Epithelial cell of proximal tubule (primary cell): ENCODE measurements around the gene CAPZB. TPM values are rescaled to one million over a fixed set of nuclear protein-coding genes. Genes with fewer than 3 reads are reported as not detected.

Experiments
- DNase-seq: peaks from one replicate; pipeline ENCODE4 v3.0.0-alpha.2; 2011; ENCODE audit warnings: low read depth
- H3K4me3 ChIP-seq: 2 replicates; pipeline ENCODE4 v1.5.1; 2011; ENCODE audit warnings: low read depth, mild to moderate bottlenecking, low read length
- CTCF ChIP-seq: conservative IDR thresholded peaks from 2 replicates; pipeline ENCODE4 v1.5.1; 2012; ENCODE audit warnings: low read depth, mild to moderate bottlenecking, low read length
- total RNA-seq: library from RNA; depleted of rRNA; stranded (reverse); fragments of >200 nt; gene quantifications from 2 replicates; pipeline ENCODE4 v1.2.3, GENCODE V29; 2015

Gene CAPZB
- 74.9 and 105 TPM in 2 replicates for total RNA-seq

GRCh38 chr1:19485362-19486187, at the start of gene CAPZB:
Gene CAPZB (minus strand): TSS chr1:19485539. CDS start chr1:19485438, 101 bp downstream.
- peak within 1 kb of the TSS; percentile 98 for H3K4me3 ChIP-seq
- DNase-seq: no peak
- TF ChIP-seq CTCF: no peak

- TF ChIP-seq CTCF: no peak
- no peak for DNase-seq
- no peak overlapping the region for H3K4me3 ChIP-seq
These were observed 48.9 kb upstream of the CAPZB start for GRCh38 chr1:19534281-19534680.

- no peak for TF ChIP-seq CTCF
- DNase-seq: no peak
These were observed 48.3 kb upstream of the CAPZB start for GRCh38 chr1:19533626-19534025.

GRCh38 chr1:19532519-19532918, 47.2 kb upstream of the CAPZB start:
- no peak for TF ChIP-seq CTCF
- no peak overlapping the region for H3K4me3 ChIP-seq

More at GRCh38 chr1:19533626-19534025, 48.3 kb upstream of the CAPZB start:
- H3K4me3 ChIP-seq: no peak overlapping the region

GRCh38 chr1:19529664-19530063, 44.3 kb upstream of the CAPZB start:
- TF ChIP-seq CTCF: no peak
- no peak for DNase-seq
- no peak overlapping the region for H3K4me3 ChIP-seq

More at GRCh38 chr1:19532519-19532918, 47.2 kb upstream of the CAPZB start:
- no peak for DNase-seq

GRCh38 chr1:19528438-19528837, 43.1 kb upstream of the CAPZB start:
- TF ChIP-seq CTCF: no peak
- no peak overlapping the region for H3K4me3 ChIP-seq
- no peak for DNase-seq
